CD4-positive, alpha-beta T cell treated with Interleukin-4 for 4 hours (primary cell): ENCODE data around the gene PTPRD.

ENCODE experiments used
- DNase-seq: peaks from one replicate; pipeline ENCODE4 v3.0.0-alpha.2; 2020

Gene PTPRD

DNA sequence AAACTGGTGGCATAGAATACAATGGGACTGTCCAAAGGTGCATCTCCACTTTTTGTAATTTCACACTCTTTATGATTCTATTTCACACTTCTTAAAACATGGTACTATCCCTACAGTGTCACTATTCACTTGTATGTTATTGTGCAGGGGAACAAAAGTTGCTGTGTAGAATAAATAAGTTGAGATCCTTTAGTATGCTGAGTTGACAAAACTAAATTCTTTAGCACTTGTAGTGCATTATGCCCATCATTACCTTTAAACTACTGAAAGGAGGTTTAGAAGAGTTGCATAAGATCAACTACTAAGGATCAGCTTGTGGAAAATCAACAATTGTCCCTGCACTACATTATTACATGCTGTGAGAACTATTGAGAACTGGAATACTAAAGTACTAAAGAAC, 1380.9 kb downstream of the PTPRD start:
- DNase-seq = no peak

DNA sequence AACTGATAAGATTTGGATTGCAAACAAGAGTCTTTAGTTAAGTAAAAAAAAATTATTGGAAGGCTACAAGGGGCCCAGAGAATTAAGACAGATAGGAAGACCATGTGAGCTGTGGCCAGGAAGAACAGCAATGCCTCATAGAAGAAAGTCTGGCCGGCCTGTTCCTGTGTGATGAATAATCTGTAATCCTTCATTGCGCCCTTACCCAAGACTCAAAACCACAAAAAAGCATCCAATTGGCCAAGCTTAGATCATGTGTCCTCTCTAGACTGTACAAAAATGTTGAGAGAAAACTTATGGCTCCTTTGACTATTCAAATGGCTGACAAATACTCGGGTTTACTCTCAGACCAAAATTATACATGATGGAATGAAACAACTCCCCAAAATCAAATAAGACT, 1383.5 kb downstream of the PTPRD start:
- no peak for DNase-seq

DNA sequence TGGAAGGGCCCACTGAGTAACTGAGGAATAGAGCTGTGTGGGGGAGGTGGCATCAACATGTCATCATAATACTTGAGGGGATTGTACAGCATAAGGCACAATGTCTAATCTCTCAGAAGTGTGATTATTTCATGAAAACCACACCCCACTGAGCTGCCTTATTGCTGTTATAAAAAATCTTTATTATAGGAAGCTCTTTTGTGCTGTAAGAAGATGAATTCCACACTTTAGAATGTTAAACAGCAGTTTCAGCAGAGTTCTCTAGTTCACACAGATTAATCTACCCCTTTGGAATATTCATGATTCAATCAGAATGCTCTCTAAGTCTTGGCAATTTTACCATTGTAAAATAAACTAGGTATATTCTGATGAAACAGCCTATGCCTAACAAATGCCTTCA, 1389.6 kb downstream of the PTPRD start:
- no peak for DNase-seq

- DNase-seq = no peak
These were observed 1390.1 kb downstream of the PTPRD start for GRCh38 chr9:9222730-9223129.

- DNase-seq = no peak
These were observed 1395.9 kb downstream of the PTPRD start for GRCh38 chr9:9216934-9217333.

DNA sequence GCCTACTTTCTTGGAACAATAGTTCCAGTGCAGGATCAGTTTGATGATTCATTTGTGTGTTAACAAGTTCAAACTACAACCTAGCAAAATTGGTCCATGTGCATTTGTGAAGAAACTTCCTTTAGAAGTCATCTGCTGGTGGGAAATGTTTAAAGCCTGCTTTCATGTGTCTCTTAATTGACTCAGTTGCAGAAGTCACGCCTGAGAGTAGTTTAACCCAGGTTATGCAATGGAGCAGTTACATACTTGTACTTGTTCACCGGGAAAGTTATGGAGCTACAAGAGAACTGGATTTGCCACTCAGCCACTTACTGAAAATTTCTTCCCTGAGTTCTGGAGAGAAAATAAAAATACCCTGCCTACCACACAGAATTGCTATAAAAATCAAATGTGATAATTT, 1397.8 kb downstream of the PTPRD start:
- no peak for DNase-seq

DNA sequence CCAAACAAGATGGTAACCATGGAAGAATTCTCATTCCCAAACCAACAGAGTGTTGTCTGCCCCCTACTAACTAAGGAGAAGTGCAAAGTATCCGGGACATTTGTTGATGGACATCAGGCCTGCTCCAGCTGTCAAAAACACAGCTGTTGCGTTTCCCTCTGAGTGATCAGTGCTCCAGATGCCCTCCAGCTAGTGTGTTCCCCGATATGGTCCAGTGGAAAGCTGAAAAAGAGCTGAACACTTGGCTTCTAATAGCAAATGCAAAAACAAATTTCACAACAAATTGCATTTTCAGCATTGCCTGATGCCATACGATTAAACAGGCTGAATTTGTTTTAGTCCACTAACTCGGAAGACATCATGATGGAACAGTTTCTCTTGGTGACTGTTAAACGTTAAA, 1398.7 kb downstream of the PTPRD start:
- no peak for DNase-seq

DNA sequence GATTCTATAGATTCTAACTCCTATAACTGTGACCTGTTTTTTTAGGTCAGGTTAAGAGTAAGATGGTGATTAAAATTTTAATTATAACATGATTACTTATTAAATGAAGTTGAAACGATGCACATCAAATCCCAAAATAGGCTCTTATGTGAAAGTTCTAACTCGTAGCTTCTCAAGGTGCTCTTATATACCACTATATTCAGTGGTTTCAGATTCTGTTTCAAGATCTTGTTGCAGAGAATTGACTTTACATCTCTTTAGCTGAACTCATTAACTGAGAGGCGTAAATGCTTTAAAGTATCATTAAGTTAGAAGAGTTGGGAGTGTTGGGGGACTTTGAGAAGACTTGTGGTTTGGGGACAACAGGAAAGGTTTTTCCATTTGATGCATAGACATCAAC, 1399.8 kb downstream of the PTPRD start:
- DNase-seq = no peak

DNA sequence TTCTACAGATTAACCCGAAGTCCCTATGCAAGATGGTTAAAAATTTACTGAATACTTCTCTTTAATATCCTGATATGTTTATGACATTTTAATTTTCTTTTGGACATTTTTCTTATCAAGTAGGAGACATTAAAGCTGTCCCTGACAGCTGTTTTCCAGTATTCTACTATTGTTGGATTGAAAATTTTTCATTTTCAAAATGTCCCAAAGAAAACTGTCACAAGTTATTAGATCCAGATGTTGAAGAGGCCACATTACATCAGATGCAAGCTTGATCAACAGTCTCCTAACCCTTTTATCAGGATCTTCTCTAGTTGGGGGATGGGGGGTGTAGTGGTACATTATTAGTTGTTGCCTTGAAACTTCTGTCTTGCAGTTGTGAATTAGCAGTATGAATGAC, 1410.5 kb downstream of the PTPRD start:
- DNase-seq = no peak

DNA sequence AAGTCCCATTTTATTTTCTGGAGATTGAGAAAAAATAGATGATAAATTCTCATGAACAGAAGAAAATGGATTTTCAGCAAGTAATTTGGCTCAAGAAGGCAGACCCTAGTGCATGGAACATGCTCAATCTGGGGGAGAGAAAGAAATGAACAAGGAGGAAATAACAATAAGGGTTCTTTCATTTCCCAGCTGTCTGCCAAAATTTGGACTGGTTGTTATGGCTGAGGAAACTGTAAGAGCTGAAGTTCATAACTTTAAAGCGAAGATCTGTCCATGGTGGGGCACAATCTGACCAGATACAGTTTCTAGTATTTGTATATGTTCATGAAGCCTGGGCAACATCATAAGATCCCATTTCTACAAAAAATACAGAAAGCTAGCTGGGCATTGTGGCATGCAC, 1426.7 kb downstream of the PTPRD start:
- DNase-seq = no peak

GRCh38 chr9:9182431-9182830, 1430.4 kb downstream of the PTPRD start:
- DNase-seq = no peak

DNA sequence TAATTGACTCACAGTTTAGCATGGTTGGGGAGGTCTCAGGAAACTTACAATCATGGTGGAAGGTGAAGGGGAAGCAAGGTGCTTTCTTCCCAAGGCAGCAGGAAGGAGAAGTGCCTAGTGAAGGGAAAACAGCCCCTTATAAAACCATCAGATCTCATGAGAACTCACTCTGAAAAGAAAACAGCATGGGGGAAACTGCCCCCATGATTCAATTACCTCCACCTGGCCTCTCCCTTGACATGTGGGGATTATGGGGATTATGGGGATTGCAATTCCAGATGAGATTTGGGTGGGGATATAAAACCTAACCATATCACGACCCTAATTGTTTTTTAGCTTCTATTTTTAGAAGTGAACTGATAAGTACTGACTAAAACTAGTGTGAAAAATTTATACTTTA, 1435.7 kb downstream of the PTPRD start:
- DNase-seq = no peak

DNA sequence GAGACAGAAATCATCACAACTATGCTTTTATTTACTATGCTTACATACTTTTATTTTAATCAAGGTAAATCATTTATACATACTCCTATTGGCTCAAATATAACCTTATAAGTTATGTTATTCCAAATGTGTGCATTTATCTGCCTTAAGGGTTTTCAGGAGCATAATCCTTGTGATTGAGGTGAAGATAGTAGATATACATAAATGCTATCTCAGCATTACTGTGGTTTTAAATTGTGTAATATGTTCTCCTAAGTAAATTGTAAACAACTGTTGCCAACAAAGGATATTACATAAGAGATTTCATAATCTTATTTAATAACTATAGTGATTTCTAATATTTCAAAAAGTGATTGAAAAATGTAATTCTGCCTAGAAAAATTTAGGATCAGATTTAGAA, 1438.4 kb downstream of the PTPRD start:
- DNase-seq = no peak

GRCh38 chr9:9173264-9173663, 1439.5 kb downstream of the PTPRD start:
- no peak for DNase-seq

GRCh38 chr9:9170439-9171134, 1442.2 kb downstream of the PTPRD start:
- no peak for DNase-seq

DNA sequence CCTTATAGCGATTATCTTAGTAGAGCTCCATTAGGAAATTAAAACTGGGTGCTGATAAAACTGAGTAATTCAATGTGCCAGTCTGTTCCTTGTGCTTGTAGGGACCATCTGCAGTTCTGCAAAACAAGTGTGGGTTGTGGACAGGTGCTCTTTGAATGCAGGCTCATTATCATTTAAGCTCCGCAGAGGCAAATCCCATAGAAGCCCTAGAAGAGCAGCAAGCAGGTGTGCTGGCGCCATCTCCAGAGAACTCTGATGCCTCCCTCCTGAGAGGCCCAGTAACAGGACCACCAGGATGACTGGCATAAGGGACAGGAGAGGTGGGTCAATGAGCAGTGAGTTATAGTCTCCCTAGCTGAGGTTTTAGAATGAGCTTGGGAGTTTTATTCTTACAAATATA, 1470.8 kb downstream of the PTPRD start:
- DNase-seq = no peak

GRCh38 chr9:9133526-9133925, 1479.3 kb downstream of the PTPRD start:
- DNase-seq = no peak

DNA sequence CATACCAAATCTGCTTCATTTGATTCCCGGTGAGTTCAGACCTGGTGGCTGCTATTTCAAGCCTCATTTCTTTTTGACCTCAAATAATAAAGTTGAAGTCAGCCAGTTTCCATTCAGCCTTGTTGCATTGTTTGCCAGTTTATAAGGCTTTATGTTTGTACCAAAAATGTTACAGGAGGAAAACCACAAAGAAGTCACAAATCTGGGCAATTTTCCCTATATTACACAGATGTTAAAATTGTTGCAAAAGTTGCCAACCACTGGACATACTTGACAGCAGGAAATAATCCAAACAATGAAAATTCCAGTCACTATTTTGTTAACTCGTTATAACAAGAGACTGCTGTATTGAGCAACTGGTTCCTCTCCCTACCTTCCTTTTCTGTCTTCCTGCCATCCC, 1488.2 kb downstream of the PTPRD start:
- DNase-seq = no peak

- DNase-seq = no peak
These were observed 1490.4 kb downstream of the PTPRD start for GRCh38 chr9:9122230-9122875.

- DNase-seq = no peak
These were observed 1494.9 kb downstream of the PTPRD start for GRCh38 chr9:9117866-9118265.

DNA sequence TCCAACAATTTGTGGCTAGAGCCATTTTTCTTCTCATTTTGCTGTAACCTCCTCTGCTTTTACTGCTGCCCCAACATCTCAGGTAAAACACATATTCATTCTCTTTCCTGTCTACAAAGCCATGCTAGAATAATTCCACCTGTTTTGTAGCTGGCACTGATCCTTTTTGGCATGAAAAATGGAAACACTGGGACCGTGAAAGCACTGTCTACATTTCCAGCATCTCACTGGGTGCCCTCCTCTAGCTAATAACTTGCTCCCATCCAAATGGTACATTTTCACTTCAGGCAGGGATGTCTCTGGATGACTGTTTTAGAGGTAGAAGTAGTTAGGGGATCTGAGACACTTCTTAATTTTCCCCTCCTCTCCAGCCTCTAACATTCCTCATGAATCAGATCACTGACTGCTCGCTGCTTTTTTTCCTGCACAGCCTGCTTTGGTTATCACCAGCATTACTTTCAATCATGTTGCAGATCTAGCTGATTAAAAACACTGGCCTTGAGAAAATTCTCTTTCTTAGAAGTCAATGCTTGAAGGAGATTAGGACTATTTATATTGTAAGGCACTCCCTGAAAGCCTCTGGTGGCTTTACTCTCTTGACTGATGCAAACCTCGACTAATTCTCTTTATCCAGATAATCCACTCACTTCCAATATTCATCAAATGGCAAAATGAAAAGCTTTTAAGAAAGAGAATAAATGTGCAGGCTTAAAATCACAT, 1500.6 kb downstream of the PTPRD start:
- no peak for DNase-seq

- DNase-seq = no peak
These were observed 1504.2 kb downstream of the PTPRD start for GRCh38 chr9:9108641-9109040.

DNA sequence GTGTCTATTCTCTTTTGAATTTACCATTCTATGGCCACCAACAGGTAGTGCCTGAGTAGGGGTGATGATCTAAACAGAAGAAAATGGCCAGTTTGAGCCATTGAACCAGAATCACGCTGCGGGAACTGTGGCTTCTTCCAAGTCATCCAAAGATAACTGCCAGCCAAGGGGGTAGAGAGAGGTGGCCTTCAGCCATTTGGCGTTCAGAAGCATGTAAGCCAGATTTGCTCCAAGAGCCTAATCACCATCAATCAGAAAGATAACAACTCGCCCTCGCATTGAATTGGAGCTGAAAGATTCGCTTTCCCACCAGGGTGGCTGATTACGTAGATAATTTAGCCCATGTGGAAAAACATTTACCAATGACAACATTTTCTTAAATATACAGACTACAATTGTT, 1510.5 kb downstream of the PTPRD start:
- no peak for DNase-seq

DNA sequence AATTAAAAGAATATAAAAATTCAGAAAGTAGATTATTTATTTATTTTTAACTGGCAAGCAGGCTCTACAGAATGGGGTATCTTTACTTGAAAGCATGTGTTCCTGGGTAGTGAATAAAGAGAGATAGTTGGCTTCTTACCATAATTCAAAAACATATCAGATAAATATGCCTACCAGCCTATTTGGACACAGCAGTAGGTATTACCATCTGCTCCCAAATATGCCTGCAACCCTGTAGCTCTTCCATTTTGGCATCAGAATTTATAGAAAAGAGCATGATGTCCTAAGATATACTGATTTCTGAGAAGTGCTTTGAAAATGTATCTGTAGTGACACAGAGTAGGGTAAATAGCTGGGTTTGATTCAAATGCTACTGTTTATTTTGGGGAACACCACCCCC, 1512.7 kb downstream of the PTPRD start:
- DNase-seq = no peak
